ENCODE data around the gene IFT25.

Gene IFT25

GRCh38 chr1:53927376-53927881 is 18.1 kb downstream of the IFT25 start:
- DNase-seq, result no peak

GRCh38 chr1:53919675-53920066 is 25.8 kb downstream of the IFT25 start:
- no peak for DNase-seq

GRCh38 chr1:53918343-53918742 is 27.2 kb downstream of the IFT25 start:
- no peak for DNase-seq

- DNase-seq, result no peak
Observed at GRCh38 chr1:53913352-53914033, 32.0 kb downstream of the IFT25 start.

GRCh38 chr1:53911442-53911841 is 34.1 kb downstream of the IFT25 start:
- DNase-seq, result no peak

GRCh38 chr1:53909946-53910345 is 35.6 kb downstream of the IFT25 start:
- DNase-seq, result no peak

- no peak for DNase-seq
Observed at GRCh38 chr1:53906121-53906520, 39.4 kb downstream of the IFT25 start.

- DNase-seq, result no peak
Observed at GRCh38 chr1:53905509-53905908, 40.0 kb downstream of the IFT25 start.

- no peak for DNase-seq
Observed at GRCh38 chr1:53902235-53903138, 43.0 kb downstream of the IFT25 start.

- no peak for DNase-seq
Observed at GRCh38 chr1:53899708-53900107, 45.8 kb downstream of the IFT25 start.

- DNase-seq, result no peak
Observed at GRCh38 chr1:53899206-53899628, 46.3 kb downstream of the IFT25 start.

- no peak for DNase-seq
Observed at GRCh38 chr1:53896635-53897229, 48.8 kb downstream of the IFT25 start.

GRCh38 chr1:53895421-53895820 is 50.1 kb downstream of the IFT25 start:
- no peak for DNase-seq

- DNase-seq, result no peak
Observed at GRCh38 chr1:53894644-53895043, 50.9 kb downstream of the IFT25 start.

GRCh38 chr1:53893999-53894636 is 51.4 kb downstream of the IFT25 start, which contains the start of gene DIO1:
Gene DIO1 (plus strand): TSS chr1:53894187. CDS start chr1:53894211, 24 bp downstream.
- no peak for DNase-seq

- no peak for DNase-seq
Observed at GRCh38 chr1:53892911-53893310, 52.6 kb downstream of the IFT25 start.

- no peak for DNase-seq
Observed at GRCh38 chr1:53891678-53892077, 53.8 kb downstream of the IFT25 start.

- no peak for DNase-seq
Observed at GRCh38 chr1:53891018-53891417, 54.5 kb downstream of the IFT25 start.

GRCh38 chr1:53890522-53890941 is 55.0 kb downstream of the IFT25 start:
- DNase-seq, result no peak

- DNase-seq, result peak; percentile 95
Observed at GRCh38 chr1:53889304-53890298, 55.9 kb downstream of the IFT25 start, which contains the start of gene YIPF1. Gene YIPF1 (minus strand): TSS chr1:53889797. CDS start chr1:53888937, 860 bp downstream.

GRCh38 chr1:53888681-53889080 is 56.8 kb downstream of the IFT25 start:
- DNase-seq, result no peak
